GM18858 (cell line): ENCODE results near the gene RNF40.

Experiments used
- ATAC-seq: cut with Tn5 transposase; IDR thresholded peaks from one replicate; pipeline ENCODE4 v1.9.1; 2021; ENCODE audit not compliant: unreplicated experiment

Gene RNF40

GRCh38 chr16:30740364-30741251, 21.5 kb upstream of the RNF40 start:
- no peak for ATAC-seq

- no peak for ATAC-seq
Observed at GRCh38 chr16:30741461-30741914, 20.6 kb upstream of the RNF40 start.

GRCh38 chr16:30743716-30744115, 18.4 kb upstream of the RNF40 start:
- ATAC-seq: no peak

GRCh38 chr16:30744183-30744582, 17.9 kb upstream of the RNF40 start:
- ATAC-seq: no peak

- no peak for ATAC-seq
Observed at GRCh38 chr16:30745082-30745481, 17.0 kb upstream of the RNF40 start.

- no peak for ATAC-seq
Observed at GRCh38 chr16:30746638-30747175, 15.4 kb upstream of the RNF40 start.

- no peak for ATAC-seq
Observed at GRCh38 chr16:30747331-30747730, 14.8 kb upstream of the RNF40 start.

GRCh38 chr16:30747799-30748633, 14.1 kb upstream of the RNF40 start, which contains the start of gene PHKG2:
Gene PHKG2, plus strand, starts transcription at chr16:30748425. Its CDS starts 396 bp downstream, at chr16:30748821.
- ATAC-seq: peak; percentile 93

- ATAC-seq: no peak
Observed at GRCh38 chr16:30748634-30749445, 13.3 kb upstream of the RNF40 start.

- ATAC-seq: no peak
Observed at GRCh38 chr16:30750201-30750600, 11.9 kb upstream of the RNF40 start.

GRCh38 chr16:30750876-30751465, 11.2 kb upstream of the RNF40 start:
- no peak for ATAC-seq

GRCh38 chr16:30753596-30753995, 8.5 kb upstream of the RNF40 start:
- ATAC-seq: no peak

- ATAC-seq: no peak
Observed at GRCh38 chr16:30755955-30756780, 6.0 kb upstream of the RNF40 start.

GRCh38 chr16:30756781-30757100, 5.4 kb upstream of the RNF40 start:
- no peak for ATAC-seq

- no peak for ATAC-seq
Observed at GRCh38 chr16:30757316-30757715, 4.8 kb upstream of the RNF40 start.

- no peak for ATAC-seq
Observed at GRCh38 chr16:30758988-30759491, 3.1 kb upstream of the RNF40 start.

- no peak for ATAC-seq
Observed at GRCh38 chr16:30760001-30760559, 2.0 kb upstream of the RNF40 start.

GRCh38 chr16:30760577-30761426, 1.3 kb upstream of the RNF40 start:
- ATAC-seq: no peak
